T-cell (primary cell): ENCODE data around the gene SELENOI. TPM values are rescaled to one million over a fixed set of nuclear protein-coding genes. Genes with fewer than 3 reads are reported as not detected.
"Not testable (repeated sequence)": the region's sequence is repeated elsewhere in the genome, so short reads cannot be mapped to it uniquely, and the experiment has no call there.

Source experiments
- ATAC-seq, 4 experiments: fragments of 200-7000 bp in 3 of 4; fragments of 150-1000 bp in 1 of 4; cut with Tn5 transposase; replicated peaks in 1 of 4; 1 replicate in 3 of 4; 2 replicates in 1 of 4; pipeline ENCODE4 v1.10.0; 2021; ENCODE audit warnings: moderate library complexity in 3 of 4, mild to moderate bottlenecking in 2 of 4, moderate number of reproducible peaks in 1 of 4
- CTCF ChIA-PET, 2 donors: fragments of 300-600 bp; sonication (Branson Sonifier 250); formaldehyde crosslinking; loops; one replicate each; lab custom pipeline; 2022; ENCODE audit warnings: antibody characterized with exemption in 2 of 2; lab: Charles Lee
- POLR2A ChIA-PET, 2 donors: fragments of 300-600 bp; sonication (Branson Sonifier 250); formaldehyde crosslinking; loops; one replicate each; lab custom pipeline; 2022; ENCODE audit warnings: antibody characterized with exemption in 2 of 2; lab: Charles Lee
- DNase-seq, 35 experiments: peaks; one replicate each; pipeline versions ENCODE4 v3.0.0 to v3.0.0-alpha.2; 2013 to 2023
- H3K27ac ChIP-seq: one replicate; pipeline ENCODE4 v1.5.1; 2013; ENCODE audit warnings: low read length
- H3K27me3 ChIP-seq, 2 experiments: replicated peaks in 1 of 2; 1 replicate in 1 of 2; 2 replicates in 1 of 2; pipeline versions ENCODE4 v1.6.1 to v1.7.0; 2013; ENCODE audit warnings: low read length in 1 of 2, mixed read lengths in 1 of 2; ENCODE audit not compliant: control insufficient read depth in 2 of 2, insufficient read depth in 2 of 2; ENCODE audit errors: extremely low read depth in 1 of 2
- H3K36me3 ChIP-seq, 2 donors: 1 replicate in 1 of 2; 2 replicates in 1 of 2; pipeline versions ENCODE4 v1.6.1 to v1.7.0; 2013; ENCODE audit warnings: low read length in 1 of 2; ENCODE audit not compliant: control insufficient read depth in 2 of 2, insufficient read depth in 1 of 2; ENCODE audit errors: extremely low read depth in 1 of 2
- H3K4me1 ChIP-seq, 2 experiments: 1 replicate in 1 of 2; 2 replicates in 1 of 2; pipeline versions ENCODE4 v1.6.1 to v1.7.0; 2013; ENCODE audit warnings: low read length in 2 of 2, mixed read lengths in 1 of 2; ENCODE audit not compliant: insufficient read depth in 2 of 2, control insufficient read depth in 1 of 2; ENCODE audit errors: extremely low read depth in 1 of 2
- H3K4me3 ChIP-seq, 2 donors: 1 replicate in 1 of 2; 2 replicates in 1 of 2; pipeline versions ENCODE4 v1.5.1 to v1.7.0; 2013; ENCODE audit warnings: mild to moderate bottlenecking in 2 of 2, low read length in 1 of 2, moderate library complexity in 1 of 2; ENCODE audit not compliant: control insufficient read depth in 1 of 2; ENCODE audit errors: extremely low read depth in 1 of 2
- H3K9me3 ChIP-seq: 2 replicates; pipeline ENCODE4 v1.7.0; 2013
- H3K27ac Mint-ChIP-seq, 2 donors: one replicate each; pipeline ENCODE4 v1.8.0; 2020 to 2021; ENCODE audit warnings: mild to moderate bottlenecking in 2 of 2, mixed read lengths in 2 of 2
- H3K27me3 Mint-ChIP-seq, 2 donors: one replicate each; pipeline ENCODE4 v1.8.0; 2021 to 2022; ENCODE audit warnings: mixed read lengths in 2 of 2
- H3K36me3 Mint-ChIP-seq: one replicate; pipeline ENCODE4 v1.8.0; 2021; ENCODE audit warnings: mixed read lengths
- H3K4me1 Mint-ChIP-seq, 3 donors: one replicate each; pipeline ENCODE4 v1.8.0; 2020 to 2022; ENCODE audit warnings: mixed read lengths in 3 of 3, mild to moderate bottlenecking in 1 of 3
- H3K4me3 Mint-ChIP-seq, 3 donors: one replicate each; pipeline ENCODE4 v1.8.0; 2020 to 2022; ENCODE audit warnings: mild to moderate bottlenecking in 3 of 3, mixed read lengths in 3 of 3, moderate library complexity in 3 of 3
- H3K9me3 Mint-ChIP-seq, 3 donors: one replicate each; pipeline ENCODE4 v1.8.0; 2020 to 2022; ENCODE audit warnings: mixed read lengths in 3 of 3
- WGBS: methylation state at CpG from one replicate; pipeline ENCODE4 v1.1.5; 2013; ENCODE audit warnings: missing lambda C conversion rate; ENCODE audit not compliant: insufficient coverage; 5-methylcytosine and 5-hydroxymethylcytosine counted together
- total RNA-seq, 35 experiments: library from RNA in 6 of 35; stranded (reverse) in 6 of 35; fragments of 120-200 nt in 1 of 35; gene quantifications; one replicate each; pipeline versions ENCODE4 v1.2.1 to v1.2.4 and lab custom pipeline; 2013 to 2026

Gene SELENOI
- total RNA-seq, 5 donors from 2014 or later (not counting 1 experiment from before 2014, with no cell fraction given), result 18.3 to 37.1 (median 22.0) TPM

DNA sequence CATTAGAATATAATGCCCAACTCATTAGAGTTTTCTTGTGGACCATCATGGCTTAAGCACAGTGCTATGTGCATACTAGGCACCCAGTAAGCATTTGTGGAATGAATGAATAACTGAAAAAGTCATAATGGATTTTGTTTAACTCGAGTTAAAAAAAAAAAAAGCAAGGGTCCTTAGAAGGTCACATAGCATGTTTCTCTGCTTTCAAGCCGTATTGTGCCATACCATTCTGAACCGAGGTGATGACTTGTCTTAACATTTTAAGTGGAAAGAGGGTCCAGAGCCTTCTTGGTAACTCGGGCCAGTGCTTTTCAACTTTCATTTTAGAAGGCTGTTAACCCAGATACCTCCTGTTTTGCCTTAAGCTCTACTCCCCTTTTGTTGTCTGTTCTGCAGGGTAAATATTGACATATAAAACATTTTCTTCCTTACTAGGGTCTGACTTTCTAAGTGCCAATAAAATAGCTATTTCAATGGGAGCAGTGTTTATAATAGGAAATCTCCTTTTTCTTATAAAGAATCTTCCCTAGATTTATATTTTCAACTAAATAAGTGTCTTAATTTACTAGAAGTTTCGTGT is 1.4 kb downstream of the SELENOI start:
- H3K27ac ChIP-seq, result peak overlapping the region; percentile 82
- ATAC-seq (no peak), DNase-seq (peak in 1 of 35 experiments; percentile 20)
- Mint-ChIP-seq H3K9me3 (no peaks in the 10 kb centered on the region), H3K36me3 (peaks cover 3% of the 10 kb centered on the region), H3K27ac (peak overlapping the region; percentile 97), H3K27me3 (no peaks in the 10 kb centered on the region), H3K4me3 (peak overlapping the region; percentile 97 to 99 (median 98)), H3K4me1 (peaks cover 50 to 59% (median 55%) of the 10 kb centered on the region in 3 donors)
- H3K27me3 ChIP-seq, result no peaks in the 10 kb centered on the region
- peak overlapping the region; percentile 84 to 91 for H3K4me3 ChIP-seq
- H3K4me1 ChIP-seq, result peaks cover 17% of the 10 kb centered on the region in 2 experiments
- no peaks in the 10 kb centered on the region for H3K9me3 ChIP-seq
- 3% methylated on average over 3 of the region's 5 CpGs for WGBS
- ChIA-PET CTCF (interaction anchor here in 1 of 2 donors (0.7 to 0.8 kb wide), 2 partner anchors 17 to 103 kb away, joined by 3 read pairs; partner anchors contain the start of genes HADHA and HADHB), POLR2A (interaction anchor here (0.6 to 1.0 kb wide), 6 partner anchors 7 to 1665 kb away, joined by 3 read pairs; partner anchors contain the start of genes CAD (in 1 of the 2) and KIF3C (in 1 of the 2))
- H3K36me3 ChIP-seq, result peaks cover 0 to 2% of the 10 kb centered on the region in 2 donors

- Mint-ChIP-seq H3K4me3 (no peak overlapping the region), H3K27ac (peak overlapping the region in 1 of 2 donors; percentile 52), H3K9me3 (no peaks in the 10 kb centered on the region), H3K36me3 (peaks cover 8% of the 10 kb centered on the region), H3K4me1 (peaks cover 53 to 65% (median 57%) of the 10 kb centered on the region in 3 donors), H3K27me3 (no peaks in the 10 kb centered on the region)
- Histone ChIP-seq H3K4me1 (peaks cover 9 to 15% of the 10 kb centered on the region in 2 experiments), H3K27ac (no peak overlapping the region), H3K27me3 (no peaks in the 10 kb centered on the region), H3K36me3 (peaks cover 0 to 2% of the 10 kb centered on the region in 2 donors), H3K4me3 (no peak overlapping the region), H3K9me3 (no peaks in the 10 kb centered on the region)
- ChIA-PET CTCF (interaction anchor here in 1 of 2 donors (0.7 to 1.1 kb wide), 2 partner anchors 32 to 413 kb away, joined by 3 to 4 read pairs; no protein-coding TSS in a partner anchor), POLR2A (interaction anchor here (0.6 kb wide), 2 partner anchors 235 to 677 kb away, joined by 8 to 10 read pairs; no protein-coding TSS in a partner anchor)
- ATAC-seq, result no peak
- WGBS, result 100% methylated on average over 1 of the region's 3 CpGs
- no peak for DNase-seq
These were observed 3.7 kb downstream of the SELENOI start for GRCh38 chr2:26349690-26350089.

DNA sequence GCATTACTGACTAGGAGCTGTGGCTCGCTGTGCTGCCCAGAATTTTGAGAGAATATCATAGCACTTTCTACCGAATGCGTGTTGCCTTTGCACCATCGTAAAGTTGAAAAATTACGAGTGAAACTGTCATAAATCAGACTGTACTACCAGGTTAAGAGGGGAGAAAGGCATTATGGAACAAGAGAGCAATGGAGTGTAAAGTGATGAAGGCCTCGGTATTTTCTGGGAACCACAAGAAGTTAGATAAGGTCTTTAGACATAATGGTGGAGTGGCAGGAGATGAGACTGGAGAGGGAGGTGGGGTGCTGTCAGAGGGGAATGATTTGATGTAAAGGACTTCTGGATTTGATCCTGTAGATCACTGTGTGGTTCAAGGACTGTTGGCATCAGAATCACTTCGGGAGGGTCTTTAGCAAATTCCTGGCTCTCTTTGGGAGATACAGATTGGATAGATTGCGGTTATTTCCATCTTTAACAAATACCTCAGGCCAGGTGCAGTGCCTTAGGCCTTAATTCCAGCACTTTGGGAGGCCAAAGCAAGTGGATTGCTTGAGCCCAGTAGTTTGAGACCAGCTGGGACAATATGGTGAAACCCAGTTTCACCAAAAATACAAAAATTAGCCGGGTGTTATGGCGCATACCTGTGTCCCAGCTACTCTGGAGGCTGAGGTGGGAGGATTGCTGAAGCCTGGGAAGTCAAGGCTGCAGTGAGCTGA is 5.6 kb downstream of the SELENOI start:
- H3K27me3 Mint-ChIP-seq, result no peaks in the 10 kb centered on the region
- Histone ChIP-seq H3K27me3 (no peaks in the 10 kb centered on the region), H3K36me3 (peaks cover 0 to 2% of the 10 kb centered on the region in 2 donors), H3K27ac (no peak overlapping the region), H3K9me3 (no peaks in the 10 kb centered on the region), H3K4me1 (peaks cover 5 to 10% of the 10 kb centered on the region in 2 experiments), H3K4me3 (no peak overlapping the region)
- POLR2A ChIA-PET, result interaction anchor here in 1 of 2 donors (0.5 kb wide), 1 partner anchor 990 kb away, joined by 3 read pairs; no protein-coding TSS in a partner anchor
- H3K4me3 Mint-ChIP-seq, result no peak overlapping the region
- no peaks in the 10 kb centered on the region for H3K9me3 Mint-ChIP-seq
- H3K27ac Mint-ChIP-seq, result no peak overlapping the region
- ATAC-seq (no peak), DNase-seq (no peak)
- 100% methylated on average over 6 of the region's 10 CpGs for WGBS
- peaks cover 15% of the 10 kb centered on the region for H3K36me3 Mint-ChIP-seq
- CTCF ChIA-PET, result interaction anchor here in 1 of 2 donors (0.6 kb wide), 1 partner anchor 921 kb away, joined by 3 read pairs; no protein-coding TSS in a partner anchor
- peaks cover 59 to 68% (median 62%) of the 10 kb centered on the region in 3 donors for H3K4me1 Mint-ChIP-seq

DNA sequence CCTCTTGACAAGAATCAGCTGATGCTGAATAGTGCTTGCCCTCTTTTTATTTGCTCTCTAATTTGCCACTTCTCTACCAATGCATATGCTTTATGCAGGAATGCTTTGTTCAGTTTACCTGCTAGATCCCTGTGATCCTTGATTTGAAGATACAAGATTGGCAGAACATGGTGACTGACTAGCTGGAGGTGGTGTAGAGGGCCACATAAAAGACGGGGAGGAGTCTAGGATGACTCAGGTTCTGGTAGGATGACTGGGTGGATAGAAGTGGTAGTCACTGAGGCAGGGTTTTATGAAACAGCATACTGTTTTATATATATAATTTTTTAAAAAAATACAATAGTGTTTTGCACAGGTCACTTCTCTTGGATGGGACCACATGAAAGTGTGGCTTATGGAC is 6.9 kb downstream of the SELENOI start:
- Histone ChIP-seq H3K27ac (no peak overlapping the region), H3K36me3 (peaks cover 0 to 2% of the 10 kb centered on the region in 2 donors), H3K4me3 (no peak overlapping the region), H3K27me3 (no peaks in the 10 kb centered on the region), H3K9me3 (no peaks in the 10 kb centered on the region), H3K4me1 (peaks cover 0 to 3% of the 10 kb centered on the region in 2 experiments)
- CTCF ChIA-PET, result no interaction called here
- WGBS, result no CpG with 5 or more reads among the region's 1 CpG
- Mint-ChIP-seq H3K36me3 (peaks cover 15% of the 10 kb centered on the region), H3K4me3 (no peak overlapping the region), H3K27ac (no peak overlapping the region), H3K4me1 (peaks cover 58 to 67% (median 64%) of the 10 kb centered on the region in 3 donors), H3K27me3 (no peaks in the 10 kb centered on the region), H3K9me3 (no peaks in the 10 kb centered on the region)
- DNase-seq (no peak), ATAC-seq (peak in 2 of 4 experiments; percentile 54 to 56)
- POLR2A ChIA-PET, result no interaction called here

DNA sequence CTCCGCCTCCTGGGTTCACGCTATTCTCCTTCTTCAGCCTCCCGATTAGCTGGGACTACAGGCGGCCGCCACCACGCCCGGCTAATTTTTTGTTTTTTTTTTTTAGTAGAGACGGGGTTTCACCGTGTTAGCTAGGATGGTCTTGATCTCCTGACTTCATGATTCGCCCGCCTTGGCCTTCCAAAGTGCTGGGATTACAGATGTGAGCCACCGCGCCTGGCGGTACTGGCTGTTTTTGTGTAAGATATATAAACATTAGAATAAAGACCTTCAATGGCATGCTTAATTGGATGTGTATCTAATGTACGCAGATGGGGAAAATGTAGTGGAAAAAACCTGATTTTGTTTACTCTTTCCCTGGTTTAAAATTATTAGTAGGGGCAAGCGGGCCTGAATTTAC is 8.5 kb downstream of the SELENOI start:
- H3K4me3 Mint-ChIP-seq, H3K27ac ChIP-seq, DNase-seq, H3K27me3 ChIP-seq, H3K4me1 ChIP-seq, H3K9me3 ChIP-seq, H3K27me3 Mint-ChIP-seq, H3K36me3 ChIP-seq, H3K9me3 Mint-ChIP-seq, H3K27ac Mint-ChIP-seq, H3K4me3 ChIP-seq, ATAC-seq: not testable (repeated sequence)
- Mint-ChIP-seq H3K4me1 (peaks cover 61 to 67% (median 62%) of the 10 kb centered on the region in 3 donors), H3K36me3 (peaks cover 17% of the 10 kb centered on the region)
- WGBS, result 100% methylated on average over 2 of the region's 16 CpGs
- CTCF ChIA-PET, result interaction anchor here in 1 of 2 donors (0.7 kb wide), 1 partner anchor 24 kb away, joined by 4 read pairs; no protein-coding TSS in a partner anchor
- POLR2A ChIA-PET, result interaction anchor here (0.6 kb wide), 2 partner anchors 8 to 140 kb away, joined by 3 read pairs; partner anchors contain the start of gene ADGRF3 (in 1 of the 2)
